ENCODE data around the gene UCP2. TPM values are rescaled to one million over a fixed set of nuclear protein-coding genes. Genes with fewer than 3 reads are reported as not detected.

UCP2 gene
- total RNA-seq, 1 experiment from 2014 or later, result 54.0 TPM

DNA sequence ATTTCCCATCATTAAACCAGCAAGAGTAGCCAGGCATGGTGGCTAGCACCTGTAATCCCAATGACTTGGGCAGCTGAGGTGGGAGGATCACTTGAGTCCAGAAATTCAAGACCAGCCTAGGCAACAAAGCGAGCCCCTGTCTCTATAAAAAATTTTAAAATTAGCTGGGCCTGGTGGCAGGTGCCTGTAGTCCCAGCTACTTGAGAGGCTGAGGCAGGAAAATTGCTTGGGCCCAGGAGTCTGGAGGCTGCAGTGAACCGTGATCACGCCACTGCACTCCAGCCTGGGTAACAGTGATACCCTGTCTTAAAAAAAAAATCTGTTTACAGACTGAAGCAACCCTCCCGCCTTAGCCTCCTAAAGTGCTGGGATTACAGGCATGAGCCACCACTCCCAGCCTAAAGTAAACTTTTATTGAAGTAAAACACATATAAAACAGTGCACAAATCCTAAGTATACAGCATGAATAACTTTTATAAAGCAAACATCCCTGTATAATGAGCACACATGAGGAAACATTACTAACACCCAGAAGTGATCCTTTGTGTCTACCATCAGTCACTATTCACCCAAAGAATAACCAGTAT lies 13.6 kb upstream of the UCP2 start (continued):
- TF ChIP-seq, protein P1, sequence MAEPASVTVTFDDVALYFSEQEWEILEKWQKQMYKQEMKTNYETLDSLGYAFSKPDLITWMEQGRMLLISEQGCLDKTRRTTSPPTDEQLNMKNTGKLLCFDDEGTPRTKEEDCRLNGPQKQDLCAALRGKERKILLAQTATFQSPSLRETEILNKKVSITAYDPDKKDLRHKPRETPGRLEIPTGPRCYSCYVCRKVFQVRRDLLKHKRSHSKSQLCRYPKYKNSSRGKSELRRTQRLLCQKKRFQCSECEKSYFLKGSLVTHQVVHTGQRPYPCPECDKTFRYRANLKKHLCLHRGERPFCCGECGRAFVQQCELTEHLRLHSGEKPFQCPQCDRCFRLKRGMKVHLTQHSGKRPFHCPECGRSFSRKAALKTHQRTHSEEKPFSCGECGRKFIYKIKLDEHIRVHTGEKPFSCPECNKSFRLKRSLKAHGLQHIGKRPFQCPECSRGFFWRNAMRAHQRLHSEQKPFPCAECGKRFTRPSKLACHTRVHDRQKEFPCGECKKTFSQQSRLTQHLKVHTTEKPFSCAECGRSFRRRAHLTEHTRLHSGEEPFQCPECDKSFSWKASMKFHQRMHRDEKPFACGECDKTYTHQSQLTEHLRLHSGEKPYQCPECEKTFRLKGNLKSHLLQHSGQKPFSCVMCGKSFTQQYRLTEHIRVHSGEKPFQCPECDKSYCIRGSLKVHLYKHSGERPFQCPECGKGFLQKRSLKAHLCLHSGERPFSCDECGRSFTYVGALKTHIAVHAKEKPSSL (CRISPR knock-in tag; conservative IDR thresholded peaks at IDR 0.05), result no peak
- no peak for TF ChIP-seq ZNF138 (CRISPR knock-in tag; conservative IDR thresholded peaks at IDR 0.05)
- no peak for TF ChIP-seq ZNF317 (CRISPR knock-in tag; IDR thresholded peaks at IDR 0.05; ENCODE audit: borderline replicate concordance, low read depth)
- TF ChIP-seq, protein P2, sequence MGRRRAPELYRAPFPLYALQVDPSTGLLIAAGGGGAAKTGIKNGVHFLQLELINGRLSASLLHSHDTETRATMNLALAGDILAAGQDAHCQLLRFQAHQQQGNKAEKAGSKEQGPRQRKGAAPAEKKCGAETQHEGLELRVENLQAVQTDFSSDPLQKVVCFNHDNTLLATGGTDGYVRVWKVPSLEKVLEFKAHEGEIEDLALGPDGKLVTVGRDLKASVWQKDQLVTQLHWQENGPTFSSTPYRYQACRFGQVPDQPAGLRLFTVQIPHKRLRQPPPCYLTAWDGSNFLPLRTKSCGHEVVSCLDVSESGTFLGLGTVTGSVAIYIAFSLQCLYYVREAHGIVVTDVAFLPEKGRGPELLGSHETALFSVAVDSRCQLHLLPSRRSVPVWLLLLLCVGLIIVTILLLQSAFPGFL (CRISPR knock-in tag; IDR thresholded peaks at IDR 0.05; ENCODE audit: borderline replicate concordance), result no peak
- no peak for TF ChIP-seq ETV6 (CRISPR knock-in tag; IDR thresholded peaks at IDR 0.05)
- no peak for TF ChIP-seq SOX15 (CRISPR knock-in tag; IDR thresholded peaks at IDR 0.05)
- TF ChIP-seq MYBL2 (CRISPR knock-in tag; IDR thresholded peaks at IDR 0.05), result no peak
- TF ChIP-seq, protein P3, sequence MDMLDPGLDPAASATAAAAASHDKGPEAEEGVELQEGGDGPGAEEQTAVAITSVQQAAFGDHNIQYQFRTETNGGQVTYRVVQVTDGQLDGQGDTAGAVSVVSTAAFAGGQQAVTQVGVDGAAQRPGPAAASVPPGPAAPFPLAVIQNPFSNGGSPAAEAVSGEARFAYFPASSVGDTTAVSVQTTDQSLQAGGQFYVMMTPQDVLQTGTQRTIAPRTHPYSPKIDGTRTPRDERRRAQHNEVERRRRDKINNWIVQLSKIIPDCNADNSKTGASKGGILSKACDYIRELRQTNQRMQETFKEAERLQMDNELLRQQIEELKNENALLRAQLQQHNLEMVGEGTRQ (CRISPR knock-in tag; IDR thresholded peaks at IDR 0.05), result no peak
- TF ChIP-seq, protein P4, sequence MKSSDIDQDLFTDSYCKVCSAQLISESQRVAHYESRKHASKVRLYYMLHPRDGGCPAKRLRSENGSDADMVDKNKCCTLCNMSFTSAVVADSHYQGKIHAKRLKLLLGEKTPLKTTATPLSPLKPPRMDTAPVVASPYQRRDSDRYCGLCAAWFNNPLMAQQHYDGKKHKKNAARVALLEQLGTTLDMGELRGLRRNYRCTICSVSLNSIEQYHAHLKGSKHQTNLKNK (CRISPR knock-in tag; IDR thresholded peaks at IDR 0.05), result no peak
- no peak for TF ChIP-seq ZNF423 (CRISPR knock-in tag; IDR thresholded peaks at IDR 0.05)
- TF ChIP-seq ZNF396 (CRISPR knock-in tag; IDR thresholded peaks at IDR 0.05; ENCODE audit: borderline replicate concordance), result no peak
- no peak for TF ChIP-seq OVOL2 (CRISPR knock-in tag; IDR thresholded peaks at IDR 0.05; ENCODE audit: borderline replicate concordance)
- no peak for TF ChIP-seq TEAD1 (CRISPR knock-in tag; IDR thresholded peaks at IDR 0.05)

DNA sequence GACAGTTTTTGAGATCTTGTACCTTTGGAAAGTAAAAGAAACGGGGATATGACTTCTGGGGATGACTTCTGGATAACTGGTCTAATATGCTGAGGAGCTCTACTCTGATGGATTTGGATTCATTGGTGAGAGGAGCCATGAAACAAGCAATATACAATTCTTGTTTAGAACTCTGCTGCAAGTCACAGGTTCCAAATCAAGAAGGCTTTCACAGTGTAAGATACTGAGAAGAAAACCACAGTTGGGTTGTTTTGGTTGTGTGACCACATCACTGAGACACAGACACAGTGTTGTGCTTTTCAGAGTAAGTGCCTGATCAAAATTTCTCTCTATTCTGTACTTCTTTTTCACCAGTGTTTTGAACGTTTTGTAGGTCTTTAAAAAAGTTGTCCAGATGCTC lies 13.1 kb upstream of the UCP2 start:
- ATAC-seq (no peak), DNase-seq (ENCODE audit: low spot score) (no peak)
- Mint-ChIP-seq H3K27me3 (ENCODE audit: low read depth) (no peaks in the 10 kb centered on the region), H3K4me1 (peaks cover 9% of the 10 kb centered on the region), H3K9me3 (no peaks in the 10 kb centered on the region), H3K4me3 (no peak overlapping the region), H3K27ac (no peak overlapping the region), H3K36me3 (no peaks in the 10 kb centered on the region)
- TF ChIP-seq ETV6 (CRISPR knock-in tag; IDR thresholded peaks at IDR 0.05), result no peak
- ChIA-PET POLR2A (no interaction called here), CTCF (no interaction called here)

DNA sequence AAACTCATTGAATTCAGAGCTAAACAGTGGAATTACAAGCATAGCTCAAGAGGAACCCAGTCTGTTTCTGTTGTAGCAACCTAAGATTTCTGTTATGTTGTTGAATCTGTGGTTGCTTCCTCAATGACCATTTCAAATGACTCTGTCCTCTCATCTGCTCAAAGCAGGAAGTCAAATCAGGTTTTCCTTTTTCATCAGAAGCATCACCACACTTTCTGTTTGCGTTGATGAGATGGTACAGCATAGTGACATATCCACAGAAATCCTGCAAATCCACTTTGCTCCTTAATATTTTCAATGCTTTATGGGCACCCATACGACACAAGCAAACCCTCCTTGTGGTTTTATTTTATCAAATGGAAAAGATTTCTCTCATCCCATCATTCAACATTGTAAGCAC lies 12.6 kb upstream of the UCP2 start:
- peaks cover 11% of the 10 kb centered on the region for H3K4me1 Mint-ChIP-seq
- no peak overlapping the region for H3K27ac Mint-ChIP-seq
- POLR2A ChIA-PET, result no interaction called here
- H3K9me3 Mint-ChIP-seq, result no peaks in the 10 kb centered on the region
- DNase-seq (ENCODE audit: low spot score) (no peak), ATAC-seq (no peak)
- CTCF ChIA-PET, result no interaction called here
- no peaks in the 10 kb centered on the region for H3K27me3 Mint-ChIP-seq (ENCODE audit: low read depth)
- H3K4me3 Mint-ChIP-seq, result no peak overlapping the region
- no peaks in the 10 kb centered on the region for H3K36me3 Mint-ChIP-seq
- TF ChIP-seq, protein P5, sequence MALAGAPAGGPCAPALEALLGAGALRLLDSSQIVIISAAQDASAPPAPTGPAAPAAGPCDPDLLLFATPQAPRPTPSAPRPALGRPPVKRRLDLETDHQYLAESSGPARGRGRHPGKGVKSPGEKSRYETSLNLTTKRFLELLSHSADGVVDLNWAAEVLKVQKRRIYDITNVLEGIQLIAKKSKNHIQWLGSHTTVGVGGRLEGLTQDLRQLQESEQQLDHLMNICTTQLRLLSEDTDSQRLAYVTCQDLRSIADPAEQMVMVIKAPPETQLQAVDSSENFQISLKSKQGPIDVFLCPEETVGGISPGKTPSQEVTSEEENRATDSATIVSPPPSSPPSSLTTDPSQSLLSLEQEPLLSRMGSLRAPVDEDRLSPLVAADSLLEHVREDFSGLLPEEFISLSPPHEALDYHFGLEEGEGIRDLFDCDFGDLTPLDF (CRISPR knock-in tag; IDR thresholded peaks at IDR 0.05), result no peak
- TF ChIP-seq, protein P1 (CRISPR knock-in tag; conservative IDR thresholded peaks at IDR 0.05), result no peak
- TF ChIP-seq TCF7 (CRISPR knock-in tag; IDR thresholded peaks at IDR 0.05; ENCODE audit: low read depth) (no peak), ZNF396 (CRISPR knock-in tag; IDR thresholded peaks at IDR 0.05; ENCODE audit: borderline replicate concordance) (no peak), ESRRA (CRISPR knock-in tag; IDR thresholded peaks at IDR 0.05; ENCODE audit: borderline replicate concordance) (no peak)
- TF ChIP-seq, protein P6, sequence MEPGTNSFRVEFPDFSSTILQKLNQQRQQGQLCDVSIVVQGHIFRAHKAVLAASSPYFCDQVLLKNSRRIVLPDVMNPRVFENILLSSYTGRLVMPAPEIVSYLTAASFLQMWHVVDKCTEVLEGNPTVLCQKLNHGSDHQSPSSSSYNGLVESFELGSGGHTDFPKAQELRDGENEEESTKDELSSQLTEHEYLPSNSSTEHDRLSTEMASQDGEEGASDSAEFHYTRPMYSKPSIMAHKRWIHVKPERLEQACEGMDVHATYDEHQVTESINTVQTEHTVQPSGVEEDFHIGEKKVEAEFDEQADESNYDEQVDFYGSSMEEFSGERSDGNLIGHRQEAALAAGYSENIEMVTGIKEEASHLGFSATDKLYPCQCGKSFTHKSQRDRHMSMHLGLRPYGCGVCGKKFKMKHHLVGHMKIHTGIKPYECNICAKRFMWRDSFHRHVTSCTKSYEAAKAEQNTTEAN (CRISPR knock-in tag; IDR thresholded peaks at IDR 0.05), result no peak
- TF ChIP-seq, protein P7, sequence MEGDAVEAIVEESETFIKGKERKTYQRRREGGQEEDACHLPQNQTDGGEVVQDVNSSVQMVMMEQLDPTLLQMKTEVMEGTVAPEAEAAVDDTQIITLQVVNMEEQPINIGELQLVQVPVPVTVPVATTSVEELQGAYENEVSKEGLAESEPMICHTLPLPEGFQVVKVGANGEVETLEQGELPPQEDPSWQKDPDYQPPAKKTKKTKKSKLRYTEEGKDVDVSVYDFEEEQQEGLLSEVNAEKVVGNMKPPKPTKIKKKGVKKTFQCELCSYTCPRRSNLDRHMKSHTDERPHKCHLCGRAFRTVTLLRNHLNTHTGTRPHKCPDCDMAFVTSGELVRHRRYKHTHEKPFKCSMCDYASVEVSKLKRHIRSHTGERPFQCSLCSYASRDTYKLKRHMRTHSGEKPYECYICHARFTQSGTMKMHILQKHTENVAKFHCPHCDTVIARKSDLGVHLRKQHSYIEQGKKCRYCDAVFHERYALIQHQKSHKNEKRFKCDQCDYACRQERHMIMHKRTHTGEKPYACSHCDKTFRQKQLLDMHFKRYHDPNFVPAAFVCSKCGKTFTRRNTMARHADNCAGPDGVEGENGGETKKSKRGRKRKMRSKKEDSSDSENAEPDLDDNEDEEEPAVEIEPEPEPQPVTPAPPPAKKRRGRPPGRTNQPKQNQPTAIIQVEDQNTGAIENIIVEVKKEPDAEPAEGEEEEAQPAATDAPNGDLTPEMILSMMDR (IDR thresholded peaks at IDR 0.05), result no peak
- TF ChIP-seq, protein P8, sequence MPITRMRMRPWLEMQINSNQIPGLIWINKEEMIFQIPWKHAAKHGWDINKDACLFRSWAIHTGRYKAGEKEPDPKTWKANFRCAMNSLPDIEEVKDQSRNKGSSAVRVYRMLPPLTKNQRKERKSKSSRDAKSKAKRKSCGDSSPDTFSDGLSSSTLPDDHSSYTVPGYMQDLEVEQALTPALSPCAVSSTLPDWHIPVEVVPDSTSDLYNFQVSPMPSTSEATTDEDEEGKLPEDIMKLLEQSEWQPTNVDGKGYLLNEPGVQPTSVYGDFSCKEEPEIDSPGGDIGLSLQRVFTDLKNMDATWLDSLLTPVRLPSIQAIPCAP (CRISPR knock-in tag; IDR thresholded peaks at IDR 0.05), result no peak
- TF ChIP-seq, protein P2 (CRISPR knock-in tag; IDR thresholded peaks at IDR 0.05; ENCODE audit: borderline replicate concordance), result no peak

All from WTC11 (cell line).